Fibroblast of skin of left biceps (primary cell): ENCODE data around the gene GLIS2.

Experiments
- DNase-seq, 2 experiments: peaks; one replicate each; pipeline ENCODE4 v3.0.0-alpha.2; 2013; ENCODE audit warnings: low read depth in 2 of 2

GLIS2 gene

DNA sequence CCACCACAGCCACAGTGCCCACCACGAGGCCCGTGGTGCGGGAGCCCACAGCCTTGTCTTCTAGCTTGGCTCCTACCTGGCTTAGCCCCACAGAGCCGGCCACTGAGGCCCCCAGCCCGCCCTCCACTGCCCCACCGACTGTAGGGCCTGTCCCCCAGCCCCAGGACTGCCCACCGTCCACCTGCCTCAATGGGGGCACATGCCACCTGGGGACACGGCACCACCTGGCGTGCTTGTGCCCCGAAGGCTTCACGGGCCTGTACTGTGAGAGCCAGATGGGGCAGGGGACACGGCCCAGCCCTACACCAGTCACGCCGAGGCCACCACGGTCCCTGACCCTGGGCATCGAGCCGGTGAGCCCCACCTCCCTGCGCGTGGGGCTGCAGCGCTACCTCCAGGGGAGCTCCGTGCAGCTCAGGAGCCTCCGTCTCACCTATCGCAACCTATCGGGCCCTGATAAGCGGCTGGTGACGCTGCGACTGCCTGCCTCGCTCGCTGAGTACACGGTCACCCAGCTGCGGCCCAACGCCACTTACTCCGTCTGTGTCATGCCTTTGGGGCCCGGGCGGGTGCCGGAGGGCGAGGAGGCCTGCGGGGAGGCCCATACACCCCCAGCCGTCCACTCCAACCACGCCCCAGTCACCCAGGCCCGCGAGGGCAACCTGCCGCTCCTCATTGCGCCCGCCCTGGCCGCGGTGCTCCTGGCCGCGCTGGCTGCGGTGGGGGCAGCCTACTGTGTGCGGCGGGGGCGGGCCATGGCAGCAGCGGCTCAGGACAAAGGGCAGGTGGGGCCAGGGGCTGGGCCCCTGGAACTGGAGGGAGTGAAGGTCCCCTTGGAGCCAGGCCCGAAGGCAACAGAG is 66.3 kb downstream of the GLIS2 start:
- DNase-seq: no peak

GRCh38 chr16:4382795-4383357 is 67.0 kb downstream of the GLIS2 start:
- no peak for DNase-seq

GRCh38 chr16:4383591-4384444 is 68.0 kb downstream of the GLIS2 start:
- no peak for DNase-seq

GRCh38 chr16:4384509-4384942 is 68.7 kb downstream of the GLIS2 start:
- DNase-seq: no peak

DNA sequence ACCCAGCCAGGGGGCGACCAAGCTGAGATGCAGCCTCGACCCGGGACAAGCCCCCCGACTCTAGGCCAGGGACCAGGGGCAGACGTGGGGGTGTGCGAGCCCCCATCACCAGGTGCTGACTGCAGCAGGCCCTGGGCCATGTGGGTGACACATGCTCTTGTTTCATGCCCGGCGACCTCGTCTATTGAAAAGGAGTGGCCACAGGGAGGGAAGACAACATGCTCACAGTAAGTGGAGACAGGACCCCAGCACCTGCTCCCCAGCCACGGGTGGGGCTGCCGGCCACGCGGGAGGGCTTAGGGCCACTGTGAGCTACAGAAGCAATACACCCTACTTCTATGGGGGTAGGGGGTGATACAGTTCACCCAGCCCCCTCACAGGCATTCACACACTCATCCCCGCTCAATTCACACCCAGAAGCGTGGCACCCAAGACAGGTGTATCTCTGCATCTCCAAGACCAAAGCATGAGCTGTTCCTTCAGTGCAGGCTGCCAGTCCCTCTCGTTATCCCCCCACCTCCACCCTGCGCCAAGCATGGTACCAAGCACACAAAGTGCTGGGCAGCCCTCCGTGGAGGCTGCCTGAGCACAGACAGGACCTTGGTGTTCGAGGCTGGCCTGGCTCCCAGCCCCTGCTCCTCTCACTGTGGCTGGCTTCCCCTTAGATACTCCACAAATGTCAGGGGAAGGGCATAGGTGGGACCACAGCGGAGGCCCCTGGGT is 69.4 kb downstream of the GLIS2 start:
- DNase-seq: no peak

- DNase-seq: no peak
Measured at GRCh38 chr16:4385789-4386450, 70.1 kb downstream of the GLIS2 start.

- no peak for DNase-seq
Measured at GRCh38 chr16:4386451-4386805, 70.6 kb downstream of the GLIS2 start.

DNA sequence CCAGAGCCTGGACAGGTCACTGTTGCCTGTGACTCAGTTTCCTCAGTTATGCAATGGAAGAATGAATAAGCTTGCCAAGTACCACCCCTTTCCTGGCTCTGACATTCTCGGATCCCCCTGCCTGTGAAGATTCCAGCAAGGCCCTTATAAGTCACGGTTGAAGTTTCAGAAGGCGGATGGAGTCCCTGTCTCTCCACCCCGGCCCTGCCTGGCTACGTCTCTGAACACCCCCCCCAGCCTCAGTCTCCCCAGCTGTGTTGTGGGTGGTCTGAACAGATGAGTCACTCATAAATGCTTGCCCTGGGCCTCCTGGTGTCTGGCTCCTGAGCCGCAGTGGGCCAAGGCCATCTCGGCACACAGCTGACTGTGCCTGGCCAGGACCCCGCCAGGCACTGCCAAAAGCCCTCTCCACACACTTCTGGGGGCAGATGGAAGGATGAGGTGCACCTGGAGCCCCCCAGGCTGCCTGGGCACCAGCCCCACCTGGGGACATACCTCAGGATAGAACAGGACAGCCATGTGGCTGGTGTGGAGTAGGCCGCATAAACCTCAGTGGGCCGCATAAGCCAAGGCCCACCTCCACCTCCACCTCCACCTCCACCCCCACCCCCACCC is 71.2 kb downstream of the GLIS2 start:
- no peak for DNase-seq

DNA sequence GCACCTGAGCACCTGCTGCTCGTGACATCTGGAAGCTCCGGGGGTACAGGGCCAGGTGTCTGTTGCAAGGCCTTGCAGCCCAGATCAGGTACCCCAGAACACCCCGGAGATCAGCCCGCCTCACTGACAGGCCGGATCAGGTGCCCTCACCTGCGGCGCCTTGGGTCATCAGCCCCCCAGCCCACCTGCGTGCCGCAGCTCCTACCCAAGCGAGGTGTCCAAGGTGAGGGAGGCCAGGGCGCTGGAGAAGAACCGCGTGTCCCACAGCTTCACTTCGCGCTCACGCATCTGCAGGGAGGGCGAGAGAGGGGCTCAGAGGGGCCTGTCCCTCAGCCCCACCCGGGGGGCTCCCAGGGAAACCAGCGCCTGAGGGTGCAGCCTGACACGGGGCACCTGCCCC is 71.9 kb downstream of the GLIS2 start:
- no peak for DNase-seq

- no peak for DNase-seq
Measured at GRCh38 chr16:4388271-4389021, 72.6 kb downstream of the GLIS2 start.
